GM23338 (cell line): ENCODE data around the gene CALML3. TPM values are rescaled to one million over a fixed set of nuclear protein-coding genes. Genes with fewer than 3 reads are reported as not detected.

Experiments used
- ATAC-seq: fragments of 200-7000 bp; cut with Tn5 transposase; 3 replicates; pipeline ENCODE4 v1.9.1; 2020
- DNase-seq: peaks from one replicate; pipeline ENCODE4 v3.0.0-alpha.2; 2015; ENCODE audit warnings: low spot score
- H2AFZ ChIP-seq: fragments of 200-600 bp; sonication (generic); 2 replicates; pipeline ENCODE4 v1.8.0; 2016; ENCODE audit warnings: antibody characterized with exemption, mild to moderate bottlenecking, moderate library complexity
- H3F3A ChIP-seq: fragments of 200-600 bp; sonication (generic); replicated peaks from 2 replicates; pipeline ENCODE4 v1.8.0; 2017; ENCODE audit warnings: antibody characterized with exemption, mixed run types, low read depth
- H3K27ac ChIP-seq: fragments of 200-600 bp; sonication (generic); 2 replicates; pipeline ENCODE4 v1.6.1; 2016; ENCODE audit warnings: low read depth
- H3K27me3 ChIP-seq: fragments of 200-600 bp; sonication (generic); 2 replicates; pipeline ENCODE4 v1.8.0; 2016; ENCODE audit warnings: mild to moderate bottlenecking, mixed run types, moderate library complexity; ENCODE audit not compliant: insufficient read depth
- H3K36me3 ChIP-seq: fragments of 200-600 bp; sonication (generic); 2 replicates; pipeline ENCODE4 v1.8.0; 2016; ENCODE audit warnings: mild to moderate bottlenecking; ENCODE audit not compliant: insufficient read depth
- H3K4me1 ChIP-seq: fragments of 200-600 bp; sonication (generic); 2 replicates; pipeline ENCODE4 v1.8.0; 2016; ENCODE audit warnings: mild to moderate bottlenecking, moderate library complexity; ENCODE audit not compliant: insufficient read depth
- H3K4me2 ChIP-seq: fragments of 200-600 bp; sonication (generic); 2 replicates; pipeline ENCODE4 v1.7.1; 2017; ENCODE audit warnings: mixed run types
- H3K4me3 ChIP-seq: fragments of 200-600 bp; sonication (generic); 2 replicates; pipeline ENCODE4 v1.6.1; 2016; ENCODE audit warnings: mixed run types
- H3K79me2 ChIP-seq: fragments of 200-600 bp; sonication (generic); replicated peaks from 2 replicates; pipeline ENCODE4 v1.8.0; 2017; ENCODE audit warnings: mild to moderate bottlenecking; ENCODE audit not compliant: insufficient read depth
- H3K9me2 ChIP-seq: fragments of 200-600 bp; sonication (generic); 2 replicates; pipeline ENCODE4 v1.8.0; 2017; ENCODE audit not compliant: insufficient read depth
- H4K20me1 ChIP-seq: fragments of 200-600 bp; sonication (generic); replicated peaks from 2 replicates; pipeline ENCODE4 v1.8.0; 2017; ENCODE audit warnings: mild to moderate bottlenecking; ENCODE audit not compliant: insufficient read depth
- H3K27ac Mint-ChIP-seq: 2 replicates; pipeline ENCODE4 v1.8.0; 2020; ENCODE audit warnings: inconsistent platforms, mild to moderate bottlenecking, moderate library complexity, mixed read lengths
- H3K27me3 Mint-ChIP-seq: 3 replicates; pipeline ENCODE4 v1.8.0; 2022; ENCODE audit warnings: low read depth, mild to moderate bottlenecking, moderate library complexity, mixed read lengths, inconsistent platforms; ENCODE audit not compliant: insufficient read depth, poor library complexity
- H3K36me3 Mint-ChIP-seq: 3 replicates; pipeline ENCODE4 v1.8.0; 2021; ENCODE audit warnings: low read depth, mild to moderate bottlenecking, inconsistent platforms, moderate library complexity, mixed read lengths
- H3K4me1 Mint-ChIP-seq: 3 replicates; pipeline ENCODE4 v1.8.0; 2020; ENCODE audit warnings: mild to moderate bottlenecking, inconsistent platforms, mixed read lengths
- H3K4me3 Mint-ChIP-seq: 3 replicates; pipeline ENCODE4 v1.8.0; 2021; ENCODE audit warnings: moderate library complexity, mild to moderate bottlenecking, inconsistent platforms, mixed read lengths
- H3K9me3 Mint-ChIP-seq: 3 replicates; pipeline ENCODE4 v1.8.0; 2020; ENCODE audit warnings: moderate library complexity, mild to moderate bottlenecking, inconsistent platforms, mixed read lengths
- CREB1 ChIP-seq: fragments of 250-450 bp; sonication (Bioruptor Pico); IDR thresholded peaks from 2 replicates; pipeline ENCODE4 v1.5.0; 2020; ENCODE audit warnings: low read depth, mild to moderate bottlenecking, moderate library complexity
- CTCF ChIP-seq, 2 experiments: fragments of 200-600 bp in 1 of 2; sonication (generic) in 1 of 2; conservative IDR thresholded peaks; 2 replicates each; pipeline versions ENCODE4 v1.5.1 to v1.6.1; 2016 to 2017; ENCODE audit warnings: antibody characterized with exemption in 2 of 2, low read depth in 2 of 2, mild to moderate bottlenecking in 2 of 2, moderate library complexity in 1 of 2
- ETS1 ChIP-seq: IDR thresholded peaks from 2 replicates; pipeline ENCODE4 v1.6.1; 2016; ENCODE audit warnings: antibody characterized with exemption
- EZH2phosphoT487 ChIP-seq: fragments of 200-600 bp; sonication (generic); IDR thresholded peaks from one replicate; pipeline ENCODE4 v1.8.1; 2018; ENCODE audit warnings: antibody characterized with exemption; ENCODE audit not compliant: unreplicated experiment
- JUNB ChIP-seq: IDR thresholded peaks from one replicate; pipeline ENCODE4 v1.6.1; 2016; ENCODE audit warnings: antibody characterized with exemption; ENCODE audit not compliant: unreplicated experiment
- NANOG ChIP-seq: IDR thresholded peaks from 2 replicates; pipeline ENCODE4 v1.6.1; 2016; ENCODE audit warnings: antibody characterized with exemption, borderline replicate concordance
- POLR2AphosphoS5 ChIP-seq: IDR thresholded peaks from 2 replicates; pipeline ENCODE4 v1.6.1; 2016; ENCODE audit warnings: antibody characterized with exemption, low read depth
- REST ChIP-seq: IDR thresholded peaks from one replicate; pipeline ENCODE4 v1.6.1; 2018; ENCODE audit warnings: antibody characterized with exemption; ENCODE audit not compliant: unreplicated experiment
- STAT1 ChIP-seq: IDR thresholded peaks from one replicate; pipeline ENCODE4 v1.6.1; 2016; ENCODE audit warnings: antibody characterized with exemption; ENCODE audit not compliant: unreplicated experiment
- ZNF331 ChIP-seq: fragments of 250-450 bp; sonication (Bioruptor Pico); IDR thresholded peaks from 2 replicates; pipeline ENCODE4 v1.5.0; 2020; ENCODE audit warnings: low read depth, mild to moderate bottlenecking, moderate library complexity
- polyA plus RNA-seq: library from polyadenylated mRNA; unstranded; fragments of >200 nt; fragmentation: Nextera tagmentation; extraction: Ambion mirVana; gene quantifications from 2 replicates; pipeline ENCODE4 v1.2.1, GENCODE V29; 2016
- total RNA-seq: library from RNA; depleted of rRNA; stranded (reverse); fragments of >200 nt; shearing (Covaris generic); gene quantifications from 2 replicates; pipeline ENCODE4 v1.2.3, GENCODE V29; 2014

The CALML3 gene
- total and polyA plus RNA-seq, 2 experiments from 2014 or later, result not detected

GRCh38 chr10:5526691-5527331, 2.0 kb downstream of the CALML3 start:
- peak overlapping the region; percentile 56 for H2AFZ ChIP-seq
- no peaks in the 10 kb centered on the region for H3F3A ChIP-seq
- H3K36me3 ChIP-seq, result no peaks in the 10 kb centered on the region
- H3K4me3 Mint-ChIP-seq, result no peak overlapping the region
- H3K79me2 ChIP-seq, result no peaks in the 10 kb centered on the region
- peaks cover 3% of the 10 kb centered on the region; the same call in 2 of the 3 replicates for H3K9me3 Mint-ChIP-seq
- no peaks in the 10 kb centered on the region for H4K20me1 ChIP-seq
- no peak for TF ChIP-seq CTCF (conservative IDR thresholded peaks at IDR 0.05; ENCODE audit: low read depth in 2 of 2)
- TF ChIP-seq EZH2phosphoT487, result no peak
- no peak for TF ChIP-seq POLR2AphosphoS5
- TF ChIP-seq JUNB, result no peak
- TF ChIP-seq ETS1, result no peak
- no peak for TF ChIP-seq NANOG
- no peak for DNase-seq
- H3K27me3 Mint-ChIP-seq, result peaks cover 20% of the 10 kb centered on the region
- H3K4me3 ChIP-seq, result no peak overlapping the region
- no peaks in the 10 kb centered on the region for H3K36me3 Mint-ChIP-seq
- H3K27ac Mint-ChIP-seq, result no peak overlapping the region
- H3K4me1 ChIP-seq, result peaks cover 5% of the 10 kb centered on the region; the same call in 1 of the 2 replicates
- no peaks in the 10 kb centered on the region for H3K27me3 ChIP-seq
- no peak overlapping the region for H3K4me2 ChIP-seq
- H3K27ac ChIP-seq, result no peak overlapping the region
- peaks cover 13% of the 10 kb centered on the region for H3K4me1 Mint-ChIP-seq
- H3K9me2 ChIP-seq, result no peaks in the 10 kb centered on the region
- no peak for ATAC-seq

- H3K4me1 ChIP-seq, result peaks cover 5% of the 10 kb centered on the region; the same call in 1 of the 2 replicates
- peaks cover 20% of the 10 kb centered on the region for H3K27me3 Mint-ChIP-seq
- H3K27ac ChIP-seq, result no peak overlapping the region
- no peaks in the 10 kb centered on the region for H3K9me2 ChIP-seq
- H3K27ac Mint-ChIP-seq, result no peak overlapping the region
- H3K4me1 Mint-ChIP-seq, result peaks cover 13% of the 10 kb centered on the region
- no peaks in the 10 kb centered on the region for H3K36me3 Mint-ChIP-seq
- ATAC-seq (no peak), DNase-seq (no peak)
- peak overlapping the region; percentile 18; the same call in 1 of the 2 replicates for H2AFZ ChIP-seq
- no peak overlapping the region for H3K4me2 ChIP-seq
- H3K79me2 ChIP-seq, result no peaks in the 10 kb centered on the region
- no peak overlapping the region for H3K4me3 ChIP-seq
- H3K36me3 ChIP-seq, result no peaks in the 10 kb centered on the region
- no peak overlapping the region for H3K4me3 Mint-ChIP-seq
- no peaks in the 10 kb centered on the region for H4K20me1 ChIP-seq
- H3F3A ChIP-seq, result no peaks in the 10 kb centered on the region
- peaks cover 3% of the 10 kb centered on the region; the same call in 2 of the 3 replicates for H3K9me3 Mint-ChIP-seq
- H3K27me3 ChIP-seq, result no peaks in the 10 kb centered on the region
- TF ChIP-seq EZH2phosphoT487 (no peak), ETS1 (no peak), ZNF331 (no peak), CREB1 (no peak), POLR2AphosphoS5 (no peak), REST (no peak), NANOG (no peak), STAT1 (no peak)
Observed at GRCh38 chr10:5527332-5528200, 2.8 kb downstream of the CALML3 start.
